Cardiac muscle cell (in vitro differentiated cells and primary cell): ENCODE measurements around the gene DIPK2B. TPM values are rescaled to one million over a fixed set of nuclear protein-coding genes. Genes with fewer than 3 reads are reported as not detected.

Source experiments
- DNase-seq, 2 donors: peaks; one replicate each; pipeline versions ENCODE4 v3.0.0 to v3.0.0-alpha.2; 2010 to 2017; ENCODE audit warnings: low read depth in 1 of 2, low spot score in 1 of 2
- H3K27ac ChIP-seq: fragments of 200-600 bp; sonication (generic); 2 replicates; pipeline ENCODE4 v1.5.1; 2016
- H3K27me3 ChIP-seq: fragments of 200-600 bp; sonication (generic); 2 replicates; pipeline ENCODE4 v1.6.0; 2016; ENCODE audit warnings: control low read depth
- H3K36me3 ChIP-seq: fragments of 200-600 bp; sonication (generic); 2 replicates; pipeline ENCODE4 v1.5.1; 2016; ENCODE audit warnings: control low read depth
- H3K4me1 ChIP-seq: fragments of 200-600 bp; sonication (generic); 2 replicates; pipeline ENCODE4 v1.8.1; 2017; ENCODE audit warnings: low read depth, mild to moderate bottlenecking, mixed run types
- H3K4me3 ChIP-seq: fragments of 200-600 bp; sonication (generic); 2 replicates; pipeline ENCODE4 v1.5.1; 2016; ENCODE audit warnings: mild to moderate bottlenecking
- H3K9me3 ChIP-seq: fragments of 200-600 bp; sonication (generic); 2 replicates; pipeline ENCODE4 v1.5.1; 2017; ENCODE audit warnings: low read depth, mild to moderate bottlenecking, control low read depth
- polyA plus RNA-seq: library from polyadenylated mRNA; unstranded; fragments of >200 nt; fragmentation: Nextera tagmentation; extraction: Ambion mirVana; gene quantifications from 2 replicates; pipeline ENCODE4 v1.2.1, GENCODE V29; 2016
- total RNA-seq: library from RNA; depleted of rRNA; stranded (reverse); fragments of >200 nt; gene quantifications from 2 replicates; pipeline ENCODE4 v1.2.3, GENCODE V29; 2016
- TF ChIP-seq, protein P1 (sequence below): IDR thresholded peaks from 2 replicates; pipeline ENCODE4 v1.5.1; 2012; ENCODE audit warnings: low read depth, mild to moderate bottlenecking, low read length

DIPK2B gene, protein sequence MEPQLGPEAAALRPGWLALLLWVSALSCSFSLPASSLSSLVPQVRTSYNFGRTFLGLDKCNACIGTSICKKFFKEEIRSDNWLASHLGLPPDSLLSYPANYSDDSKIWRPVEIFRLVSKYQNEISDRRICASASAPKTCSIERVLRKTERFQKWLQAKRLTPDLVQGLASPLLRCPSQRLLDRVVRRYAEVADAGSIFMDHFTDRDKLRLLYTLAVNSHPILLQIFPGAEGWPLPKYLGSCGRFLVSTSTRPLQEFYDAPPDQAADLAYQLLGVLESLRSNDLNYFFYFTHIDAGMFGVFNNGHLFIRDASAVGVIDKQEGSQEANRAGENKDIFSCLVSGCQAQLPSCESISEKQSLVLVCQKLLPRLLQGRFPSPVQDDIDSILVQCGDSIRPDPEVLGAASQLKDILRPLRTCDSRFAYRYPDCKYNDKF
- total RNA-seq (0.21 and 0.30 TPM in 2 replicates), polyA plus RNA-seq (0.91 TPM in 1 of 2 replicates, not detected in the other)

DNA sequence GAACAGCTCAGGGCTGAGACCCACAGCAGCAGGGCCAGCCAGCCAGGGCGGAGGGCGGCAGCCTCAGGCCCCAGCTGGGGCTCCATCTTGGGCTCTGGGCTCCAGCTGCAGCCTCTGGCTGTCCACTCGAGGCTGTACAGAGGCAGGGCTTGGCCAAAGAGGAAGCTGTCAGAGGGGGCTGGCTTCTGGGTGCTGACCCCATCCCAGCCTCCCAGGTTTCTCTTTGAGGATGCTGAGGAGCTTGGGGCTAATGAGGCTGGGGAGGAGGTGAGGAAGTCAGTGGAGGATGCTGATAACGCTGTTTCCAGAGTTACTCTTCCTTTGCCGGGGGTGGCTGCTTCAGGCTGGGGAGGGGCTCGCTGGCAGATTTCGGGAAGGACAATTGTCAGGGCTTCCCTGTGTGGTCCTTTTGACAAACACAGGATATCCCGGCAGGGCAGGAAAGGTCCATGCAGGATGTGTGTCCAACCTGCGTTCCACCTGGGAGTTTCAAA lies at the start of gene DIPK2B:
DIPK2B (minus strand) TSS at position 136 of the 494 bp plus-strand sequence; CDS start at position 86, 50 bp downstream.
- Histone ChIP-seq H3K27me3 (no peaks in the 10 kb centered on the region), H3K27ac (no peak within 1 kb of the TSS), H3K9me3 (no peaks in the 10 kb centered on the region), H3K4me1 (no peaks in the 10 kb centered on the region), H3K36me3 (no peaks in the 10 kb centered on the region), H3K4me3 (no peak within 1 kb of the TSS)
- no peak for DNase-seq
- TF ChIP-seq, protein P1, sequence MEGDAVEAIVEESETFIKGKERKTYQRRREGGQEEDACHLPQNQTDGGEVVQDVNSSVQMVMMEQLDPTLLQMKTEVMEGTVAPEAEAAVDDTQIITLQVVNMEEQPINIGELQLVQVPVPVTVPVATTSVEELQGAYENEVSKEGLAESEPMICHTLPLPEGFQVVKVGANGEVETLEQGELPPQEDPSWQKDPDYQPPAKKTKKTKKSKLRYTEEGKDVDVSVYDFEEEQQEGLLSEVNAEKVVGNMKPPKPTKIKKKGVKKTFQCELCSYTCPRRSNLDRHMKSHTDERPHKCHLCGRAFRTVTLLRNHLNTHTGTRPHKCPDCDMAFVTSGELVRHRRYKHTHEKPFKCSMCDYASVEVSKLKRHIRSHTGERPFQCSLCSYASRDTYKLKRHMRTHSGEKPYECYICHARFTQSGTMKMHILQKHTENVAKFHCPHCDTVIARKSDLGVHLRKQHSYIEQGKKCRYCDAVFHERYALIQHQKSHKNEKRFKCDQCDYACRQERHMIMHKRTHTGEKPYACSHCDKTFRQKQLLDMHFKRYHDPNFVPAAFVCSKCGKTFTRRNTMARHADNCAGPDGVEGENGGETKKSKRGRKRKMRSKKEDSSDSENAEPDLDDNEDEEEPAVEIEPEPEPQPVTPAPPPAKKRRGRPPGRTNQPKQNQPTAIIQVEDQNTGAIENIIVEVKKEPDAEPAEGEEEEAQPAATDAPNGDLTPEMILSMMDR = no peak

DNA sequence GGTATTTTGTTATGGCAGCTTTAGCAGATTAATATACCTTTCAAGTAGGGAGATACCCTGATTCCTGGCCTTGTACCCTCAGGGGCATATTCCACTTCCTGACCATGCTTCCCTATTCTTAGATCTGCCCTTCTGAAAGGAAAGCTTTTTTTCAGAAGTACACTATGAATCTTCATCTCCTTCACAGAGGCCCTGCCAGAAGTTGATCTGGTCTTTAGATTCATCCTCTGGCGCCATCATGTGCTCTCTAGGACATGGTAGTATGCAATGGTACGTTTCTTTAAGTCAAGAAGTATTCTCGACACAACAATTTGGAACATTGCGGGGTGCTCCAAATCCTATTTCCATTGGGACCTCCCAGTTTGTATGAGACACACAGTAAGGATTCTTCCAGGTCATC lies 39.6 kb upstream of the DIPK2B start:
- Histone ChIP-seq H3K4me1 (no peaks in the 10 kb centered on the region), H3K9me3 (no peaks in the 10 kb centered on the region), H3K36me3 (no peaks in the 10 kb centered on the region), H3K27me3 (no peaks in the 10 kb centered on the region), H3K4me3 (no peak overlapping the region), H3K27ac (no peak overlapping the region)
- DNase-seq = no peak
- TF ChIP-seq, protein P1 = no peak

DNA sequence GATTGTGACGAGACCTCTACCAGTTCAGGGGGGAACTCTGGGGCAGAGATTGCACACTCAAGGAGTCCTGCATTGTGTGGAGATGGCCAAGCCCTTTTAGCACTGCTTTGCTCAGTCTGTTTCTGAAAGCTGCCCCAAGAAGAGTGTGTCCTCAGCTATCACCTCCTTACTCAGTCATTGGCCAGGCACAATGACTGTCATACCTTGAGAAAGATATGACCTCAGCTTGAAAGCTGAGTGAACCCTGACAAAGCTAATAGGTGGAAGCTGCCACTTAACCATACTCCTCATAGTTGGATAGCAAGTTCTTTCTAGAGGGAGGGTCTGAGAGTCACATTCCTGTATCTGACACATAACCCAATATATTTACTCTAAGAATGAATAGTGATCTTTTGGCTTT lies 37.8 kb upstream of the DIPK2B start:
- H3K27ac ChIP-seq = no peak overlapping the region
- DNase-seq = no peak
- H3K4me3 ChIP-seq = no peak overlapping the region
- H3K4me1 ChIP-seq = no peaks in the 10 kb centered on the region
- no peaks in the 10 kb centered on the region for H3K27me3 ChIP-seq
- H3K36me3 ChIP-seq = no peaks in the 10 kb centered on the region
- TF ChIP-seq, protein P1 = no peak
- H3K9me3 ChIP-seq = no peaks in the 10 kb centered on the region

DNA sequence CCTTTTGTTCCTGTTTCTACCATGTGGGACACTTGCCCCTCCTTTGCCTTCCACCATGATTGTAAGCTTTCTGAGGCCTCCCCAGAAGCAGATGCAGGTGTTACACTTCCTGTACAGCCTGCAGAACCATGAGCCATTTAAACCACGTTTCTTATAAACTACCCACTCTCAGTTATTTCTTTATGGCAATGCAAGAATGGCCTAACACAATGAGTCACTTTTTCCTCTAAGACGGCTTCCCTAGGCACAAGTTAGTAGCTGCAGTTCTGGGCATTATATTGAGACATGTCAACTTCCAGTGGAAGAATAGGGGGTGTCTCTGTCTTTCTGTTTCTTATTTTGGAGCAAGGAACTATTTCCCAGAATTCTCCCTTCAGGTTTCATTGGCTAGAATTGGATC lies 32.9 kb upstream of the DIPK2B start:
- Histone ChIP-seq H3K9me3 (no peaks in the 10 kb centered on the region), H3K36me3 (no peaks in the 10 kb centered on the region), H3K4me3 (no peak overlapping the region), H3K4me1 (no peaks in the 10 kb centered on the region), H3K27ac (no peak overlapping the region), H3K27me3 (no peaks in the 10 kb centered on the region)
- TF ChIP-seq, protein P1 = no peak
- no peak for DNase-seq

DNA sequence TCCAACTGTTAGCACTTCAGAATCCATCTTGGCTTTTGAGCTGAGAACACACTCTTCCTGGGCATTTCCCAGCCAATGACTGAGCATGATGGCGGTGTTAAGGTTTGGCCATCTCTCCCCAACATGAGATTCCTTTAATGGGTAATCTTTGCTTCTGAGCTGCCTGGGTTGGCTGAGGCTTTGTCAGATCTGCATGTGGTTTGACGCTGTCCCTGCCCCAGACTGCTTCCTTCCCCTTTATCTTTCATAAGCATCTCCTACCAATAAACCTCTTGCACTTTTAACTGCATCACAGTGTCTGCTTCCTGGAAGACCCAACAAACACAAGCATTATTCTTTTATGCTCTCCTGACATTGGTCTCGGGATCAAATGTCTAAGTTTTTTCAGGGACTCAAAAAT lies 31.5 kb upstream of the DIPK2B start:
- no peak for DNase-seq
- Histone ChIP-seq H3K27ac (no peak overlapping the region), H3K27me3 (no peaks in the 10 kb centered on the region), H3K4me1 (no peaks in the 10 kb centered on the region), H3K9me3 (no peaks in the 10 kb centered on the region), H3K36me3 (no peaks in the 10 kb centered on the region), H3K4me3 (no peak overlapping the region)
- TF ChIP-seq, protein P1 = no peak
